GM12878 (cell line): Measurements from ENCODE around the gene COMMD6. TPM values are rescaled to one million over a fixed set of nuclear protein-coding genes. Genes with fewer than 3 reads are reported as not detected.

Source experiments
- ATAC-seq: fragments of 200-7000 bp; cut with Tn5 transposase; 3 replicates; pipeline ENCODE4 v1.9.1; 2020; ENCODE audit warnings: mild to moderate bottlenecking, moderate library complexity
- BruUV-seq: library from RNA; stranded (reverse); fragments of 400-500 nt; replicated peaks from 2 replicates; lab custom pipeline; 2021; lab: Mats Ljungman, UMichigan
- CTCF ChIA-PET: fragments of 300-600 bp; sonication (Branson Sonifier 250); formaldehyde crosslinking; extraction: SDS; loops from one replicate; lab custom pipeline; 2021; ENCODE audit warnings: inconsistent platforms; lab: Yijun Ruan, JAX
- POLR2A ChIA-PET: fragments of 350-600 bp; formaldehyde crosslinking; extraction: SDS; loops from one replicate; lab custom pipeline; 2021; ENCODE audit warnings: inconsistent platforms; lab: Charles Lee
- RAD21 ChIA-PET: fragments of 300-600 bp; sonication (Branson Sonifier 250); formaldehyde crosslinking; loops from one replicate; lab custom pipeline; 2023; ENCODE audit warnings: antibody characterized with exemption; ENCODE audit not compliant: unreplicated experiment; lab: Charles Lee
- SMC1A ChIA-PET: fragments of 300-600 bp; sonication (Branson Sonifier 250); formaldehyde crosslinking; loops from one replicate; lab custom pipeline; 2023; ENCODE audit not compliant: unreplicated experiment, uncharacterized antibody; lab: Charles Lee
- DNase-seq: peaks from one replicate; pipeline ENCODE4 v3.0.0-alpha.2; 2011; ENCODE audit warnings: low read depth, low spot score
- FAIRE-seq: peaks from 3 replicates; lab custom pipeline; 2011; peaks lifted over from hg19 to GRCh38; lab: Jason Lieb, UNC
- H2AFZ ChIP-seq: 2 replicates; pipeline ENCODE4 v1.6.0; 2011; ENCODE audit warnings: low read depth, low read length, control low read depth; ENCODE audit not compliant: control insufficient read depth
- H3K27ac ChIP-seq: 2 replicates; pipeline ENCODE4 v1.5.1; 2011; ENCODE audit warnings: control low read depth; ENCODE audit not compliant: control insufficient read depth, insufficient read depth
- H3K27me3 ChIP-seq, 2 experiments: replicated peaks in 1 of 2; 2 replicates each; pipeline versions ENCODE4 v1.6.0 to v1.6.1; 2011; ENCODE audit warnings: low read length in 1 of 2; ENCODE audit not compliant: control insufficient read depth in 2 of 2, insufficient read depth in 2 of 2
- H3K36me3 ChIP-seq, 2 experiments: 2 replicates each; pipeline ENCODE4 v1.5.1; 2011; ENCODE audit warnings: low read length in 1 of 2; ENCODE audit not compliant: control insufficient read depth in 2 of 2, insufficient read depth in 2 of 2
- H3K4me1 ChIP-seq: 2 replicates; pipeline ENCODE4 v1.6.1; 2011; ENCODE audit warnings: mild to moderate bottlenecking, low read length, moderate library complexity, mixed read lengths; ENCODE audit not compliant: control insufficient read depth, insufficient read depth
- H3K4me2 ChIP-seq: 2 replicates; pipeline ENCODE4 v1.6.0; 2011; ENCODE audit warnings: control low read depth; ENCODE audit not compliant: control insufficient read depth, insufficient read depth
- H3K4me3 ChIP-seq: fragments of 200-600 bp; sonication (generic); 2 replicates; pipeline ENCODE4 v1.5.1; 2016
- H3K79me2 ChIP-seq: 2 replicates; pipeline ENCODE4 v1.6.0; 2011; ENCODE audit warnings: low read length; ENCODE audit not compliant: control insufficient read depth, insufficient read depth
- H3K9ac ChIP-seq: 2 replicates; pipeline ENCODE4 v1.8.0; 2011; ENCODE audit warnings: low read length, control low read depth, mixed read lengths; ENCODE audit not compliant: control insufficient read depth, insufficient read depth
- H3K9me3 ChIP-seq: replicated peaks from 3 replicates; pipeline ENCODE4 v1.5.1; 2011; ENCODE audit warnings: mild to moderate bottlenecking, low read length; ENCODE audit not compliant: control insufficient read depth, insufficient read depth
- H4K20me1 ChIP-seq: 2 replicates; pipeline ENCODE4 v1.6.0; 2011; ENCODE audit not compliant: control insufficient read depth, insufficient read depth
- ATF3 ChIP-seq: IDR thresholded peaks from 2 replicates; pipeline ENCODE4 v1.6.1; 2011; ENCODE audit warnings: low read depth, mild to moderate bottlenecking, low read length, moderate library complexity, borderline replicate concordance; ENCODE audit errors: extremely low read depth
- IKZF1 ChIP-seq: fragments of 450-650 bp; conservative IDR thresholded peaks from 2 replicates; pipeline ENCODE4 v1.6.1; 2017; ENCODE audit warnings: antibody characterized with exemption, mild to moderate bottlenecking
- MEF2B ChIP-seq: fragments of 450-650 bp; IDR thresholded peaks from 2 replicates; pipeline ENCODE4 v1.6.1; 2018; ENCODE audit warnings: mild to moderate bottlenecking, moderate library complexity; ENCODE audit not compliant: partially characterized antibody, poor library complexity, severe bottlenecking
- RUNX3 ChIP-seq: IDR thresholded peaks from 2 replicates; pipeline ENCODE4 v1.6.1; 2012; ENCODE audit warnings: low read length, inconsistent platforms
- SMC3 ChIP-seq: IDR thresholded peaks from 2 replicates; pipeline ENCODE4 v1.6.1; 2011; ENCODE audit warnings: low read length, improper control_type of control experiment, borderline replicate concordance
- SPI1 ChIP-seq: IDR thresholded peaks from 2 replicates; pipeline ENCODE4 v1.6.1; 2011; ENCODE audit warnings: low read depth, mild to moderate bottlenecking, low read length, moderate library complexity, borderline replicate concordance; ENCODE audit not compliant: insufficient read depth
- TCF12 ChIP-seq: IDR thresholded peaks from 2 replicates; pipeline ENCODE4 v1.6.1; 2011; ENCODE audit warnings: low read depth, mild to moderate bottlenecking, low read length
- YBX1 ChIP-seq: fragments of 450-650 bp; IDR thresholded peaks from 2 replicates; pipeline ENCODE4 v1.6.1; 2016; ENCODE audit warnings: antibody characterized with exemption
- ZNF24 ChIP-seq: fragments of 450-650 bp; IDR thresholded peaks from 2 replicates; pipeline ENCODE4 v1.6.1; 2017; ENCODE audit warnings: antibody characterized with exemption, mild to moderate bottlenecking
- WGBS: methylation state at CpG from one replicate; pipeline ENCODE4 v1.1.6; 2016; ENCODE audit warnings: low lambda C conversion rate; ENCODE audit not compliant: insufficient replicate concordance, insufficient coverage; ENCODE audit errors: missing lambda C conversion rate; 5-methylcytosine and 5-hydroxymethylcytosine counted together
- in situ Hi-C: fragments of 300-500 bp; cut with MboI; formaldehyde crosslinking; loops from 9 replicates; pipeline ENCODE4 v1.14.3; 2018; ENCODE audit warnings: mixed read lengths
- intact Hi-C: fragments of 100-400 bp; cut with micrococcal nuclease; formaldehyde crosslinking; loops from one replicate; pipeline ENCODE4 v1.14.2; 2022; ENCODE audit not compliant: unreplicated experiment
- polyA plus RNA-seq, 11 experiments: library from polyadenylated mRNA; depleted of rRNA in 4 of 11; unstranded in 6 of 11; stranded (reverse) in 5 of 11; fragments of >200 nt; fragmentation: Nextera tagmentation in 4 of 11; fragmentation: Illumina TruSeq in 1 of 11; extraction: Ambion mirVana in 4 of 11; extraction: Trizol in 1 of 11; gene quantifications; 1 replicate in 1 of 11; 2 replicates in 10 of 11; pipeline versions ENCODE4 v1.2.1 to v1.2.3, GENCODE V29; 2011 to 2016; ENCODE audit warnings: inconsistent platforms in 2 of 11, missing spikeins in 2 of 11, low read depth in 1 of 11
- total RNA-seq, 4 experiments: library from RNA; depleted of rRNA in 3 of 4; stranded (reverse); fragments of >200 nt in 3 of 4; fragmentation: Illumina TruSeq in 1 of 4; extraction: Trizol in 1 of 4; gene quantifications; 2 replicates each; pipeline versions ENCODE4 v1.2.1 to v1.2.3, GENCODE V29; 2013 to 2021
- TF ChIP-seq, protein P1 (sequence below): fragments of 450-650 bp; IDR thresholded peaks from 2 replicates; pipeline ENCODE4 v1.6.1; 2016; ENCODE audit warnings: mild to moderate bottlenecking
- TF ChIP-seq, protein P2 (sequence below): IDR thresholded peaks from 2 replicates; pipeline ENCODE4 v1.6.1; 2012; ENCODE audit warnings: low read length, inconsistent platforms

The COMMD6 gene
- total and polyA plus RNA-seq, 10 of the 15 experiments (the other 5 are each of a cell fraction or from before 2014, with no cell fraction given), result 127 to 509 (median 247) TPM

DNA sequence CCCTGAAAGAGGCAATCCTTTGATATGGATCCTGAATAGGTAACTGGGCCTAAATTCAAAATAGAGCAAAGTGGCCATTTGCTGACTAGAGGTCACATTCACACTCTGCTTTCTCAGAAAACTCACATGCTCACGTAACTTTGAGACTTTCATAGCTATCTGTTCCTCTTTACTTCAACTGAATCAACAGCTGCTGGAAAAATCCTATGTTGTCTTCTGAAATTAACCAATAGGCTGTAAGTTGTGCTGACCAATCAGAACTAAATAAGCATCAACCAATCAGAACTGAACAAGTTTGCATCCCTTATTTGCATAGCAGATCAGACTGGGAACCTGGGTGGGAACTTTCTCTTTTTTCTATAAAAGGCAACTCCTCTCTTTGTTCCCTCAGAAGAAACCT is 31.6 kb downstream of the COMMD6 start:
- Histone ChIP-seq H3K36me3 (no peaks in the 10 kb centered on the region), H4K20me1 (no peaks in the 10 kb centered on the region), H2AFZ (no peak overlapping the region), H3K27me3 (no peaks in the 10 kb centered on the region)
- TF ChIP-seq MEF2B, result no peak
- TF ChIP-seq, all 136 proteins: peak for 0
- POLR2A ChIA-PET, result no interaction called here
- Histone ChIP-seq H3K27ac (no peak overlapping the region), H3K9ac (no peak overlapping the region), H3K4me2 (no peak overlapping the region), H3K79me2 (no peaks in the 10 kb centered on the region), H3K4me1 (peaks cover 5% of the 10 kb centered on the region; the same call in 1 of the 2 replicates), H3K4me3 (no peak overlapping the region), H3K9me3 (no peaks in the 10 kb centered on the region; the same call in 1 of the 3 replicates)
- FAIRE-seq (no peak), DNase-seq (no peak), ATAC-seq (no peak)
- in situ Hi-C loops (no loop called here), intact Hi-C loops (no loop called here)
- CTCF ChIA-PET, result interaction anchor here (1.8 kb wide), 1 partner anchor 14 kb away, joined by 5 read pairs; no protein-coding TSS in a partner anchor
- RAD21 ChIA-PET, result no interaction called here
- no TSS peak for BruUV-seq
- 50% methylated on average over 1 of the region's 1 CpG for WGBS
- SMC1A ChIA-PET, result interaction anchor here (1.0 to 1.8 kb wide), 2 partner anchors 22 to 37 kb away, joined by 4 to 5 read pairs; no protein-coding TSS in a partner anchor

DNA sequence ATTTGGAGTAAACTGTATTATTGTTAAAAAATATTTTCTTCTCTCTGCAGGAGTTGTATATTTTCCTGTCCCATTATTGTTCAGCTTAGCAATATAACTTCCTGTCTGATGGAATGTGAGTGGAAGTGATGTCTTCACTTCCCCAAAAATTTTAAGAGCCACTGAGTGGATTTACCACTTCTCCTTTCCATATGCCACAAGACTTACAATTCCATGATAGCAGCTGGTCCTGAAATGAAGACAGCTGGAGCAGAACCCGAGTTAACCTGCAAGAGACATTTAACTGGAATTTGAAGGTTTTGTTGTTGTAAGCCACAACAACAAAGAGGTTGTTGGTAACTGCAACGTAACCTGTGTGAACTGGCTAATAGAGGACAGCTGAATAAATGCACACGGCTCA is 32.3 kb downstream of the COMMD6 start:
- no peak overlapping the region for H3K27ac ChIP-seq
- no peak overlapping the region for H3K4me3 ChIP-seq
- H3K27me3 ChIP-seq, result no peaks in the 10 kb centered on the region
- ATAC-seq (no peak), FAIRE-seq (peak; percentile 18), DNase-seq (no peak)
- ChIA-PET POLR2A (no interaction called here), CTCF (interaction anchor here (0.7 to 1.8 kb wide), 3 partner anchors 14 to 143 kb away, joined by 3 to 5 read pairs (median 5); partner anchors contain the start of gene TBC1D4), SMC1A (interaction anchor here (0.6 to 1.8 kb wide), 4 partner anchors 9 to 172 kb away, joined by 3 to 5 read pairs (median 4); no protein-coding TSS in a partner anchor), RAD21 (no interaction called here)
- in situ Hi-C loops (no loop called here), intact Hi-C loops (no loop called here)
- H3K36me3 ChIP-seq, result no peaks in the 10 kb centered on the region
- no peaks in the 10 kb centered on the region for H4K20me1 ChIP-seq
- BruUV-seq, result no TSS peak
- H3K9ac ChIP-seq, result no peak overlapping the region
- no peak overlapping the region for H3K4me2 ChIP-seq
- H3K4me1 ChIP-seq, result peaks cover 3% of the 10 kb centered on the region; the same call in 1 of the 2 replicates
- H2AFZ ChIP-seq, result no peak overlapping the region
- WGBS, result 49% methylated on average over 3 of the region's 3 CpGs
- H3K9me3 ChIP-seq, result no peaks in the 10 kb centered on the region; the same call in 1 of the 3 replicates
- H3K79me2 ChIP-seq, result no peaks in the 10 kb centered on the region
- TF ChIP-seq ATF3, result no peak
- TF ChIP-seq IKZF1, result 0 out of 2 replicates have a peak, but pooled peaks have one; percentile 13
- TF ChIP-seq, protein P1, sequence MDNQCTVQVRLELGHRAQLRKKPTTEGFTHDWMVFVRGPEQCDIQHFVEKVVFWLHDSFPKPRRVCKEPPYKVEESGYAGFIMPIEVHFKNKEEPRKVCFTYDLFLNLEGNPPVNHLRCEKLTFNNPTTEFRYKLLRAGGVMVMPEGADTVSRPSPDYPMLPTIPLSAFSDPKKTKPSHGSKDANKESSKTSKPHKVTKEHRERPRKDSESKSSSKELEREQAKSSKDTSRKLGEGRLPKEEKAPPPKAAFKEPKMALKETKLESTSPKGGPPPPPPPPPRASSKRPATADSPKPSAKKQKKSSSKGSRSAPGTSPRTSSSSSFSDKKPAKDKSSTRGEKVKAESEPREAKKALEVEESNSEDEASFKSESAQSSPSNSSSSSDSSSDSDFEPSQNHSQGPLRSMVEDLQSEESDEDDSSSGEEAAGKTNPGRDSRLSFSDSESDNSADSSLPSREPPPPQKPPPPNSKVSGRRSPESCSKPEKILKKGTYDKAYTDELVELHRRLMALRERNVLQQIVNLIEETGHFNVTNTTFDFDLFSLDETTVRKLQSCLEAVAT, result no peak
- no peak for TF ChIP-seq SMC3
- no peak for TF ChIP-seq TCF12
- TF ChIP-seq RUNX3, result no peak
- TF ChIP-seq, protein P2, sequence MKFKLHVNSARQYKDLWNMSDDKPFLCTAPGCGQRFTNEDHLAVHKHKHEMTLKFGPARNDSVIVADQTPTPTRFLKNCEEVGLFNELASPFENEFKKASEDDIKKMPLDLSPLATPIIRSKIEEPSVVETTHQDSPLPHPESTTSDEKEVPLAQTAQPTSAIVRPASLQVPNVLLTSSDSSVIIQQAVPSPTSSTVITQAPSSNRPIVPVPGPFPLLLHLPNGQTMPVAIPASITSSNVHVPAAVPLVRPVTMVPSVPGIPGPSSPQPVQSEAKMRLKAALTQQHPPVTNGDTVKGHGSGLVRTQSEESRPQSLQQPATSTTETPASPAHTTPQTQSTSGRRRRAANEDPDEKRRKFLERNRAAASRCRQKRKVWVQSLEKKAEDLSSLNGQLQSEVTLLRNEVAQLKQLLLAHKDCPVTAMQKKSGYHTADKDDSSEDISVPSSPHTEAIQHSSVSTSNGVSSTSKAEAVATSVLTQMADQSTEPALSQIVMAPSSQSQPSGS, result 0 out of 2 replicates have a peak, but pooled peaks have one; percentile 15
- peak; percentile 71 for TF ChIP-seq SPI1
- TF ChIP-seq YBX1, result no peak
- no peak for TF ChIP-seq ZNF24
